ENCODE measurements around the gene ALOX15B. TPM values are rescaled to one million over a fixed set of nuclear protein-coding genes. Genes with fewer than 3 reads are reported as not detected.

Gene ALOX15B
- total RNA-seq, 6 donors from 2014 or later: 46.2 to 177 (median 105) TPM

DNA sequence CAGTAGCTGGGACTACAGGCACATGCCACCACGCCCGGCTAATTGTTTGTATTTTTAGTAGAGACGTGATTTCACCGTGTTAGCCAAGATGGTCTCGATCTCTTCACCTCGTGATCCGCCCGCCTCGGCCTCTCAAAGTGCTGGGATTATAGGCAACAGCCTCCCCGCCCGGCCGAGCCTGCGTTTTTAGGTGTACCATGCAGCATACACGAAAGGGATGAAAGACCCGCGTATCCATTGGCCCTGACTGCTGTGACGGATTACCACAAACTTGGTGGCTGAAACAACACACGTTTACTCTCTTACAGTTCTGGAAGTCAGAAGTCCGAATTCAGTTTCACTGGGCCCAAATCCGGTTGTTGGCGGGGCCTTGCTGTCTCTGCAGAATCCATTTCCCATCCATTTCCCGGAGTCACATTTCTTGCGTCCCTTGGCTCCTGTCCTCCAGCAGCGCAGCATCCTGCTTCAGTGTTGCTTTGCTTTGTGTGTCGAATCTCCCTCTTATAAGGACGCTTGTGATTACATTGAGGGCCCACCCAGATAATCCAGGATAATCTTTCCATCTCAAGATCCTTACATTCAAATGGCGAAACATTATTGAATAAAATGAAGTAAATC lies 44.8 kb upstream of the ALOX15B start:
- H3K27ac ChIP-seq: no peak overlapping the region
- 87 to 89% methylated on average over 27 of the region's 27 CpGs for WGBS, 2 donors
- H3K27me3 ChIP-seq: no peaks in the 10 kb centered on the region
- H3K4me3 ChIP-seq: no peak overlapping the region
- TF ChIP-seq, protein P1, sequence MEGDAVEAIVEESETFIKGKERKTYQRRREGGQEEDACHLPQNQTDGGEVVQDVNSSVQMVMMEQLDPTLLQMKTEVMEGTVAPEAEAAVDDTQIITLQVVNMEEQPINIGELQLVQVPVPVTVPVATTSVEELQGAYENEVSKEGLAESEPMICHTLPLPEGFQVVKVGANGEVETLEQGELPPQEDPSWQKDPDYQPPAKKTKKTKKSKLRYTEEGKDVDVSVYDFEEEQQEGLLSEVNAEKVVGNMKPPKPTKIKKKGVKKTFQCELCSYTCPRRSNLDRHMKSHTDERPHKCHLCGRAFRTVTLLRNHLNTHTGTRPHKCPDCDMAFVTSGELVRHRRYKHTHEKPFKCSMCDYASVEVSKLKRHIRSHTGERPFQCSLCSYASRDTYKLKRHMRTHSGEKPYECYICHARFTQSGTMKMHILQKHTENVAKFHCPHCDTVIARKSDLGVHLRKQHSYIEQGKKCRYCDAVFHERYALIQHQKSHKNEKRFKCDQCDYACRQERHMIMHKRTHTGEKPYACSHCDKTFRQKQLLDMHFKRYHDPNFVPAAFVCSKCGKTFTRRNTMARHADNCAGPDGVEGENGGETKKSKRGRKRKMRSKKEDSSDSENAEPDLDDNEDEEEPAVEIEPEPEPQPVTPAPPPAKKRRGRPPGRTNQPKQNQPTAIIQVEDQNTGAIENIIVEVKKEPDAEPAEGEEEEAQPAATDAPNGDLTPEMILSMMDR (IDR thresholded peaks at IDR 0.05): no peak
- TF ChIP-seq POLR2AphosphoS5 (IDR thresholded peaks at IDR 0.05) (no peak), EP300 (IDR thresholded peaks at IDR 0.05) (no peak), POLR2A (IDR thresholded peaks at IDR 0.05) (no peak)
- no peaks in the 10 kb centered on the region for H3K9me3 ChIP-seq
- peaks cover 4 to 21% (median 15%) of the 10 kb centered on the region in 4 donors for H3K4me1 ChIP-seq
- ATAC-seq (ENCODE audit: low FRiP score in 2 of 2): no peak
- DNase-seq: peak; percentile 7 to 65
- H3K36me3 ChIP-seq: no peaks in the 10 kb centered on the region

DNA sequence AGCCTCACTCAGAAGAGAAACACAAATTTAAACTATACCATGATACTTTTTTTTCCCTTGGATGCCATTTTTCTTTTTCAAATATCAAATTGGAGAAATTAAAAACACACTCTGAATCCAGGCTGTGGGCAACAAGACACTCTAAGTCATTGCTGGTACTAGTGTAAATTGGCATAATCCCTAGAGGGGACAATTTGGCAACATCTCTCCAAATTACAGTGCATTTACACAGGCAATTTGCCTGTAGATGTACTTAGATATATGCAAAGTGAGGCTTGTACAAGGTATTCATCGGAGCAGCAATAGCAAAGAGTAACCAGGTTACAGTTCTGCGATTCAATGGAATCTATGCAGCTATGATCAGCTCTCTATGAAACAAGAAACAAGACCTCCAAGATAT lies 43.1 kb upstream of the ALOX15B start:
- 92 to 100% methylated on average over 2 of the region's 2 CpGs for WGBS, 2 donors
- DNase-seq: no peak
- H3K4me3 ChIP-seq: no peak overlapping the region
- peaks cover under 1 to 6% (median 2%) of the 10 kb centered on the region in 4 donors for H3K4me1 ChIP-seq
- no peaks in the 10 kb centered on the region for H3K36me3 ChIP-seq
- no peak for ATAC-seq (ENCODE audit: low FRiP score in 2 of 2)
- no peak overlapping the region for H3K27ac ChIP-seq
- no peaks in the 10 kb centered on the region for H3K27me3 ChIP-seq
- H3K9me3 ChIP-seq: no peaks in the 10 kb centered on the region
- TF ChIP-seq POLR2AphosphoS5 (IDR thresholded peaks at IDR 0.05) (no peak), POLR2A (IDR thresholded peaks at IDR 0.05) (no peak), EP300 (IDR thresholded peaks at IDR 0.05) (no peak)
- TF ChIP-seq, protein P1 (IDR thresholded peaks at IDR 0.05): no peak

DNA sequence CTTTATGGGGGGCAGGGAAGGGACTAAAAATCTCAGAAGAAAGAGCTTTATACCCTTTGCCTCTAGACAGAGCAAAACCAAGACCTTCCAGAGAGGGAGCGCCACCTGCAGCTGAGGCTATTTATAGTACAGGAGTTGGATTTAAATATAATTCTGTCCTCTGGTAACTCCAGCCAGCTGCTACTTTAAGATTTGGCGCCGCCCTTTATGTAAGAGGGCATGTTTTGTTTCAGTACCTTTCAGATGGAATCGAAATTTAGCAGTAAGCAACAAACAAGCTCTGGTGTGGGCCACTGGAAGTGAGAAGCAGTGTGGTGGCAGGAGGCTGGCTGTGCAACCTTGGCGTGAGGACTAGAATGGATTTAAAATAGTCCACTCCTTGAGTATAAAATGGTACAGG lies 41.7 kb upstream of the ALOX15B start:
- Histone ChIP-seq H3K4me3 (no peak overlapping the region), H3K4me1 (peaks cover under 1 to 10% (median 4%) of the 10 kb centered on the region in 4 donors), H3K9me3 (no peaks in the 10 kb centered on the region), H3K27me3 (peaks cover 0 to 4% (median 0%) of the 10 kb centered on the region in 4 donors), H3K27ac (no peak overlapping the region), H3K36me3 (no peaks in the 10 kb centered on the region)
- 28 to 37% methylated on average over 5 of the region's 5 CpGs for WGBS, 2 donors
- TF ChIP-seq EP300 (IDR thresholded peaks at IDR 0.05) (no peak), POLR2AphosphoS5 (IDR thresholded peaks at IDR 0.05) (no peak), POLR2A (IDR thresholded peaks at IDR 0.05) (no peak)
- TF ChIP-seq, protein P1 (IDR thresholded peaks at IDR 0.05): peak in 3 of 6 experiments; percentile 9 to 19 (median 11)
- peak in 1 of 2 donors; percentile 59 for DNase-seq
- ATAC-seq (ENCODE audit: low FRiP score in 2 of 2): peak in 1 of 2 donors; percentile 35

DNA sequence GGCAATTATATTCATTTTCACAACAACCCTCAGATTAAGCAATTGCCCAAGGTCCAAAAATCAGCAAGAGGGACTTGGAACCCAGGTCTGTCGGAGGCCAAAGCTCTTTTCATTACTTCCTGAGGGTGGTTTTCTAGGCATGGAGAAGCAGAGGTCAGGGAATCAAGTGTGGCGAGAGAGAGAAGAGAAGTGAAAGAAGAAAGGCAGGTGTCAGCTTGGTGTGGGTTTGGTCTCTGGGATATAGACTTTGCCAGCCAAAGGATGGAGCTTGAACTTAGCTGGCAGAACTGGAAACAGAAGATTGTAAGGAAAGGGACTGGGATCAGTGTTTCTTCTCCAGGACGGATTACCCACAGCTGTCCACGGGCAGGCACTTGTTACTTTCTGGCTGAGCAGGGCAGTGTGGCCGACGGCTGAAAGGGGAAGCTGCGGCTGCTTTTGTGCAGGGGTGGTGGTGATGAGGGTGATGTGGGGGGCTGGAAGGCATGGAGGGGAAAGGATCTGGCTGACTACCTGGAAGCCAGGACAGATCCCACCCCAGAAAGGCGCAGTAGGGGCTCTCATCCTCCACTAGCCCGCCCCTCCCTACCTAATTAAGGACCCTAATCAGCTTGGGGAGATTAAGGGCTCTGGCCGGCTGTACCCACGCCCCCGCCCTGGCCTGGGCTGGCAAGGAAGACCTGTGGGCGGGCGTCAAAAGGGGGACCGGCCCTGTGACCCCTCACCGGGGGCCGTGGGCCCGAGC lies 36.7 kb upstream of the ALOX15B start, which contains the start of gene GUCY2D:
Gene GUCY2D, plus strand, starts transcription at position 640 of the 745 bp plus-strand sequence. CDS start 433 bp downstream, outside the sequence.
- peak; percentile 60 to 66 for ATAC-seq (ENCODE audit: low FRiP score in 2 of 2)
- 22 to 23% methylated on average over 11 to 14 of the region's 18 CpGs for WGBS, 2 donors
- Histone ChIP-seq H3K27ac (no peak within 1 kb of the TSS), H3K36me3 (no peaks in the 10 kb centered on the region), H3K4me1 (peaks cover 10 to 29% (median 17%) of the 10 kb centered on the region in 4 donors), H3K27me3 (peaks cover 0 to 23% (median 11%) of the 10 kb centered on the region in 4 donors), H3K9me3 (no peaks in the 10 kb centered on the region), H3K4me3 (peak within 1 kb of the TSS in 3 of 4 donors; percentile 3 to 30 (median 29))
- no peak for DNase-seq
- TF ChIP-seq POLR2AphosphoS5 (IDR thresholded peaks at IDR 0.05) (no peak), POLR2A (IDR thresholded peaks at IDR 0.05) (no peak), EP300 (IDR thresholded peaks at IDR 0.05) (no peak)
- TF ChIP-seq, protein P1 (IDR thresholded peaks at IDR 0.05): no peak

Data from upper lobe of left lung (tissue), 6 donors.